ENCODE data around the gene MARCHF3.

- TF ChIP-seq CTCF (IDR thresholded peaks at IDR 0.05; ENCODE audit: low read length), result no peak
- TF ChIP-seq EZH2phosphoT487 (IDR thresholded peaks at IDR 0.05; ENCODE audit: low read length), result no peak
Observed at GRCh38 chr5:126982926-126983873, 47.2 kb downstream of the MARCHF3 start.

All from MM.1S (cell line).